IMR-90 (cell line): ENCODE measurements around the gene ATF7IP2. TPM values are rescaled to one million over a fixed set of nuclear protein-coding genes. Genes with fewer than 3 reads are reported as not detected.

Experiments used
- ATAC-seq: fragments of 200-7000 bp; cut with Tn5 transposase; 2 replicates; pipeline ENCODE4 v1.9.1; 2020; ENCODE audit warnings: low read depth, mild to moderate bottlenecking, moderate library complexity
- BruUV-seq: library from RNA; stranded (reverse); fragments of 400-500 nt; replicated peaks from 2 replicates; lab custom pipeline; 2021; lab: Mats Ljungman, UMichigan
- CTCF ChIA-PET: fragments of 300-600 bp; formaldehyde crosslinking; extraction: SDS; loops from one replicate; lab custom pipeline; 2021; ENCODE audit warnings: antibody characterized with exemption; lab: Yijun Ruan, JAX
- POLR2A ChIA-PET: fragments of 300-600 bp; sonication (Branson Sonifier 250); formaldehyde crosslinking; loops from one replicate; lab custom pipeline; 2022; ENCODE audit warnings: antibody characterized with exemption; ENCODE audit not compliant: unreplicated experiment; lab: Charles Lee
- DNase-seq: peaks from one replicate; pipeline ENCODE4 v3.0.0; 2013
- H2AFZ ChIP-seq: replicated peaks from 2 replicates; pipeline ENCODE3; 2013; ENCODE audit warnings: low read length, mild to moderate bottlenecking; ENCODE audit not compliant: poor library complexity
- H2AK5ac ChIP-seq: 2 replicates; pipeline ENCODE4 v1.6.1; 2013; ENCODE audit warnings: low read depth, low read length, inconsistent platforms
- H2AK9ac ChIP-seq: replicated peaks from 2 replicates; pipeline ENCODE3; 2013; ENCODE audit warnings: mild to moderate bottlenecking, low read depth, low read length, moderate library complexity; ENCODE audit not compliant: poor library complexity
- H2BK120ac ChIP-seq: 2 replicates; pipeline ENCODE4 v1.6.1; 2013; ENCODE audit warnings: low read depth, low read length, inconsistent platforms
- H2BK15ac ChIP-seq: 3 replicates; pipeline ENCODE4 v1.6.1; 2013; ENCODE audit warnings: low read depth, low read length, inconsistent platforms
- H2BK20ac ChIP-seq: 2 replicates; pipeline ENCODE4 v1.6.1; 2013; ENCODE audit warnings: low read depth, mild to moderate bottlenecking, inconsistent platforms, low read length, moderate library complexity
- H2BK5ac ChIP-seq: 2 replicates; pipeline ENCODE4 v1.6.1; 2013; ENCODE audit warnings: mild to moderate bottlenecking, low read depth, low read length, inconsistent platforms; ENCODE audit not compliant: poor library complexity, severe bottlenecking
- H3K14ac ChIP-seq: replicated peaks from 2 replicates; pipeline ENCODE4 v1.6.1; 2013; ENCODE audit warnings: low read depth, low read length, inconsistent platforms
- H3K18ac ChIP-seq: 2 replicates; pipeline ENCODE4 v1.6.1; 2013; ENCODE audit warnings: low read depth, low read length, control low read depth
- H3K23ac ChIP-seq: 2 replicates; pipeline ENCODE4 v1.6.1; 2013; ENCODE audit warnings: low read depth, low read length, inconsistent platforms
- H3K27ac ChIP-seq: 2 replicates; pipeline ENCODE4 v1.5.1; 2013; ENCODE audit warnings: mild to moderate bottlenecking, control low read depth, low read length; ENCODE audit not compliant: insufficient read depth
- H3K27me3 ChIP-seq: 2 replicates; pipeline ENCODE4 v1.6.1; 2013; ENCODE audit warnings: low read length; ENCODE audit not compliant: control insufficient read depth, insufficient read depth
- H3K36me3 ChIP-seq: 2 replicates; pipeline ENCODE4 v1.6.1; 2013; ENCODE audit warnings: low read length, mixed read lengths; ENCODE audit not compliant: control insufficient read depth, insufficient read depth
- H3K4ac ChIP-seq: 2 replicates; pipeline ENCODE4 v1.6.1; 2013; ENCODE audit warnings: low read depth, low read length, inconsistent platforms
- H3K4me1 ChIP-seq: 2 replicates; pipeline ENCODE4 v1.6.1; 2013; ENCODE audit warnings: low read length, mixed read lengths; ENCODE audit not compliant: control insufficient read depth, insufficient read depth
- H3K4me2 ChIP-seq: 2 replicates; pipeline ENCODE4 v1.6.1; 2013; ENCODE audit warnings: low read depth, mild to moderate bottlenecking, control low read depth, low read length, moderate library complexity
- H3K4me3 ChIP-seq: 2 replicates; pipeline ENCODE4 v1.5.1; 2013; ENCODE audit warnings: low read depth, mild to moderate bottlenecking, control low read depth, low read length, moderate library complexity; ENCODE audit not compliant: insufficient read depth
- H3K56ac ChIP-seq: 2 replicates; pipeline ENCODE4 v1.6.1; 2013; ENCODE audit warnings: low read length, inconsistent platforms; ENCODE audit not compliant: insufficient read depth; ENCODE audit errors: extremely low read depth
- H3K79me1 ChIP-seq, 2 experiments: 2 replicates each; pipeline ENCODE4 v1.6.1; 2013; ENCODE audit warnings: low read length in 2 of 2, inconsistent platforms in 1 of 2, low read depth in 1 of 2
- H3K9ac ChIP-seq: 2 replicates; pipeline ENCODE4 v1.6.1; 2013; ENCODE audit warnings: low read depth, low read length, control low read depth
- H3K9me1 ChIP-seq: 2 replicates; pipeline ENCODE4 v1.6.1; 2013; ENCODE audit warnings: low read length, inconsistent platforms; ENCODE audit not compliant: insufficient read depth
- H3K9me3 ChIP-seq: 2 replicates; pipeline ENCODE4 v1.6.1; 2013; ENCODE audit warnings: low read length; ENCODE audit not compliant: control insufficient read depth, insufficient read depth
- H4K20me1 ChIP-seq: 2 replicates; pipeline ENCODE4 v1.6.1; 2013; ENCODE audit warnings: low read length, inconsistent platforms; ENCODE audit not compliant: insufficient read depth
- H4K5ac ChIP-seq: 2 replicates; pipeline ENCODE4 v1.6.1; 2013; ENCODE audit warnings: mild to moderate bottlenecking, low read depth, low read length, control low read depth
- H4K8ac ChIP-seq, 2 experiments: 2 replicates each; pipeline ENCODE4 v1.6.1; 2013; ENCODE audit warnings: low read depth in 2 of 2, low read length in 2 of 2, control low read depth in 1 of 2, inconsistent platforms in 1 of 2
- H4K91ac ChIP-seq: 2 replicates; pipeline ENCODE4 v1.6.1; 2013; ENCODE audit warnings: low read depth, low read length, inconsistent platforms; ENCODE audit not compliant: insufficient read depth
- NFE2L2 ChIP-seq: fragments of 150-350 bp; IDR thresholded peaks from 2 replicates; pipeline ENCODE4 v1.6.1; 2016; ENCODE audit warnings: low read depth, mild to moderate bottlenecking, low read length
- RAD21 ChIP-seq: IDR thresholded peaks from 2 replicates; pipeline ENCODE4 v1.6.1; 2012; ENCODE audit warnings: low read length, improper control_type of control experiment
- RFX5 ChIP-seq: IDR thresholded peaks from 2 replicates; pipeline ENCODE4 v1.8.0; 2012; ENCODE audit warnings: low read depth, mild to moderate bottlenecking, low read length, moderate library complexity
- WGBS, 2 experiments: methylation state at CpG; one replicate each; pipeline versions ENCODE4 v1.1.5 to v1.1.7; 2013; ENCODE audit warnings: missing lambda C conversion rate in 2 of 2; ENCODE audit not compliant: insufficient read length in 1 of 2; ENCODE audit errors: extremely low coverage in 2 of 2; 5-methylcytosine and 5-hydroxymethylcytosine counted together
- dilution Hi-C: fragments of 300-500 bp; cut with HindIII; formaldehyde crosslinking; loops from one replicate; pipeline ENCODE4 v1.14.3; 2018; ENCODE audit warnings: low sequenced_read_pairs; ENCODE audit not compliant: unreplicated experiment
- in situ Hi-C: fragments of 300-500 bp; cut with MboI; formaldehyde crosslinking; loops from 3 replicates; pipeline ENCODE4 v1.14.3; 2019; ENCODE audit warnings: low sequenced_read_pairs, inconsistent platforms, mixed read lengths
- intact Hi-C: fragments of 100-400 bp; cut with micrococcal nuclease; formaldehyde crosslinking; loops from 2 replicates; pipeline ENCODE4 v1.10.0; 2022
- polyA plus RNA-seq, 3 experiments: library from polyadenylated mRNA; depleted of rRNA; stranded (reverse); fragments of >200 nt; gene quantifications; 2 replicates each; pipeline ENCODE4 v1.2.3, GENCODE V29; 2012; ENCODE audit warnings: low replicate concordance in 1 of 3
- total RNA-seq: library from RNA; depleted of rRNA; stranded (reverse); fragments of >200 nt; gene quantifications from 2 replicates; pipeline ENCODE4 v1.2.3, GENCODE V29; 2012

The ATF7IP2 gene
- total and polyA plus RNA-seq, 2 of the 4 experiments (the other 2 are of a cell fraction): 2.7 to 3.6 TPM

DNA sequence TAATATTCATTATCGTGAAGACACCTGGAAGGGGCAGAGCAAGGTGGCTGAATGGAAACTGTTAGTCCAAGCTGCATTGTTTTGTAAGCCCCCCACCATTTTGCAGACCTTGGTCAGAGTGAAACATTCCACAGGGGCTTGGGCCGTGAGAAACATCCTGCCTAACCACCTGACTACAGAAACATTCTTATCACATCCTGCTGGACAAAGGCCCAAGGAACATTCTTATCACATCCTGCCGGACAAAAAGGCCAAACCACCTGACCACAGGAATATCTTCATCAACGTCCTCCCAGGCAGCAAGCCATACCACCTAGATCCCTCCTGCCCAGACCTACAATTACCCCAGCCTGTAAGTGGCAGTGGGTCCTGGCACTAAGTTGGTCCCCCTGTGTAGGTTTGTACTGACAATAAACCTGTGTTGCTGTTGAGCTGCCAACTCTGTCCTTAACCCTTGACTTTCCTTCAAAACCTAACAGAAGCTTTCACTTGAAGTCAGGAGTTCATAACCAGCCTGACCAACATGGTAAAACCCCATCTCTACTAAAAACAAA is 19.6 kb downstream of the ATF7IP2 start:
- no peak for ATAC-seq
- CTCF ChIA-PET: no interaction called here
- BruUV-seq: no TSS peak

More for the DNA sequence above, 19.6 kb downstream of the ATF7IP2 start:
- Histone ChIP-seq H4K8ac (no peak overlapping the region), H4K20me1 (no peaks in the 10 kb centered on the region), H3K9me1 (no peaks in the 10 kb centered on the region), H3K36me3 (no peaks in the 10 kb centered on the region), H2BK15ac (no peak overlapping the region), H2AFZ (no peak overlapping the region), H3K56ac (no peak overlapping the region), H3K4me1 (no peaks in the 10 kb centered on the region), H2AK9ac (no peak overlapping the region), H2BK20ac (no peak overlapping the region), H3K18ac (no peak overlapping the region), H3K9ac (no peak overlapping the region), H3K4ac (no peak overlapping the region), H3K27ac (no peak overlapping the region), H3K23ac (no peak overlapping the region), H4K5ac (no peak overlapping the region), H3K79me1 (no peaks in the 10 kb centered on the region), H3K14ac (no peak overlapping the region), H2BK5ac (no peak overlapping the region), H3K4me2 (no peak overlapping the region), H2AK5ac (no peak overlapping the region), H3K9me3 (peaks cover 13% of the 10 kb centered on the region), H3K27me3 (no peaks in the 10 kb centered on the region), H2BK120ac (no peak overlapping the region), H3K4me3 (no peak overlapping the region), H4K91ac (no peak overlapping the region)
- WGBS, 2 experiments: no CpG with 5 or more reads among the region's 4 CpGs
- intact Hi-C loops: no loop called here
- DNase-seq: peak; percentile 10
- POLR2A ChIA-PET: interaction anchor here (0.7 kb wide), 1 partner anchor 10 kb away, joined by 4 read pairs; no protein-coding TSS in a partner anchor
- no peak for TF ChIP-seq RFX5
- no peak for TF ChIP-seq RAD21
- no peak for TF ChIP-seq NFE2L2
- in situ Hi-C loops: loop anchor here (10.0 kb wide), 1 partner anchor 59 kb away; no protein-coding TSS in a partner anchor
- dilution Hi-C loops: no loop called here
